Left renal pelvis (tissue), 4 donors: ENCODE data around the gene OTP. TPM values are rescaled to one million over a fixed set of nuclear protein-coding genes. Genes with fewer than 3 reads are reported as not detected.

Source experiments
- DNase-seq, 4 donors: peaks; one replicate each; pipeline ENCODE4 v3.0.0-alpha.2; 2013; ENCODE audit warnings: low read depth in 4 of 4, low spot score in 3 of 4
- polyA plus RNA-seq, 4 donors: library from polyadenylated mRNA; unstranded; fragments of 120-200 nt; gene quantifications; one replicate each; pipeline ENCODE4 v1.2.1, GENCODE V29; 2013; ENCODE audit not compliant: insufficient read length in 4 of 4

The OTP gene
- not detected for polyA plus RNA-seq

DNA sequence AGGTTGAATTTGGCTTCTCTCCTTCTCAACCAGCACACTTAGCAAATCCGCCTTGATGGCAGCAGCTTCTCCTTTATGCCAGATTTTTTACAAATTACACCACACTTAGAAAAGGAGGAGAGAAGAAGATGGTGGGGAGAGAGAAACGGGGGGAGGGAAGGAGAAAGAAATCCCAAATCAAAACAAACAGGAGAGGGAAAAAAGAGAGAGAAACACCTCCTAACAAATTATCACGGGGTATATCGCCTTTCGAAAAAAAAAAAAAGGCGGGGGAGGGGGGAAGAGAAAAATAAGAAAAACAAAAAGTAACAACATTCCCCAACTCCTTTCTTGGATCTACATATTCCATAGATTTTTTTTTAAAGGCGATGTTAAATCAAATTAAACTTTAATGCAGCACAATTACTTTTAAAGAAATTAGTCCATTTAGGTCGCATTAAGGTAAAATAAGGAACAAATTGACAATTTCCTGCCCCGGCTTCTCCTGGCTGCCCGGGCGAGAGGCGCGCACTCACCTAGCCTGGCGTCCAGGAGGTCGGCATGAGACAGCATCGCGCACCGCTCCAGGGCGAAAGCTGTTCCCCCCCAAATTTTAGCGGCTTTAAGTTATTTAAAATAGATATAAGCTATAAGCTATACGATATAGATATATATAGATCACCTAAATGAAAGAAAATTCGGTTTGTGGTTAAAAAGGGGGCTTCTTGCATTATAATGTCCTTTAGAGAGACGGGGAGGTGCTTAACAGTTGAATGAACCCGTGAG, at the start of gene OTP:
TSS of gene OTP (minus strand) at position 716 of the 765 bp plus-strand sequence. CDS start at position 552, 164 bp downstream.
- no peak for DNase-seq

DNA sequence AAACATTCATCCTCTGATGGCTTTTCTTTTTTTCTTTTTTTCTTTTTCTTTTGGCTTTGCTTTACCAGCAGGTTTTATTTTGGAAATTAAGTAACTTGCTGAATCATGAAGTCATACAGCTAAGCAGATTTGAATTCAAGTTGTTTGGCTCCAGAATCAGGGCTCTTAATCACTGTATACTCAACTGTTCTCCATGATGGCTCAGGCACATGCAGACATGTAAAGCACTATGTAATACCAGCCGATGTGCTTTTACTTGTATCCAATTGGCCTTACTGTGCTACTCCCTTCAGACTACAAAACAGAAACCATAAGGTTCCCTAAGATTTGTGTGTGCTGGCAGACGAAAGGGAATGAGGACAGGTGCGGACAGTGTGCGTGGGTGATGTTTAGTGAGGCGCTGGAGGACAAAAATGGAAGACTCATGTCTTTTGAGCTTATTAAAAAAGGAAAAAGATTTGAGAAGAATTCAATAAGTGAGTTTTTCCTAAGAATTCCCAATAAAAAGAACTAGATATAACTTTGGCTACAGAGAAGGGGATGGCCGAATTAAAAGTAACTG, 44.7 kb upstream of the OTP start:
- DNase-seq = no peak

GRCh38 chr5:77670526-77670925, 32.0 kb upstream of the OTP start:
- no peak for DNase-seq

DNA sequence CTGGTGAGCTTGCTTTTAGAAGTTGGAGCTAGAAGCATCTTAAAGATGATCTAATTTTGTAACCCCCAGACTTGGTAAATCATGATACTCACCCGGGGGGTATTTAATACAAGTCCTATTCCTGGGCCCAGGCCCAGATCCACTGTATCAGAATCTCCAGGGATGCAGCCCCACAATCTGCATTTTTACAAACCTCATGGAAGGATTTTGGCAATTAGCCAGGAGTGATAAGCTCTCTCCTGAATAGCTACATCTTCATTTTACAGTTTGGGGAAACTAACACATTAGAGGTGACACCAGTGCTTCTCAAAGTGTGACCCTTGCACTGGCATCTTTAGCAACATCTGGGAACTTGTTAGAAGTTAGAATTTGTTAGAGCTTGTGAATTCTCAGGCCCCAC, 31.2 kb upstream of the OTP start:
- DNase-seq = no peak

DNA sequence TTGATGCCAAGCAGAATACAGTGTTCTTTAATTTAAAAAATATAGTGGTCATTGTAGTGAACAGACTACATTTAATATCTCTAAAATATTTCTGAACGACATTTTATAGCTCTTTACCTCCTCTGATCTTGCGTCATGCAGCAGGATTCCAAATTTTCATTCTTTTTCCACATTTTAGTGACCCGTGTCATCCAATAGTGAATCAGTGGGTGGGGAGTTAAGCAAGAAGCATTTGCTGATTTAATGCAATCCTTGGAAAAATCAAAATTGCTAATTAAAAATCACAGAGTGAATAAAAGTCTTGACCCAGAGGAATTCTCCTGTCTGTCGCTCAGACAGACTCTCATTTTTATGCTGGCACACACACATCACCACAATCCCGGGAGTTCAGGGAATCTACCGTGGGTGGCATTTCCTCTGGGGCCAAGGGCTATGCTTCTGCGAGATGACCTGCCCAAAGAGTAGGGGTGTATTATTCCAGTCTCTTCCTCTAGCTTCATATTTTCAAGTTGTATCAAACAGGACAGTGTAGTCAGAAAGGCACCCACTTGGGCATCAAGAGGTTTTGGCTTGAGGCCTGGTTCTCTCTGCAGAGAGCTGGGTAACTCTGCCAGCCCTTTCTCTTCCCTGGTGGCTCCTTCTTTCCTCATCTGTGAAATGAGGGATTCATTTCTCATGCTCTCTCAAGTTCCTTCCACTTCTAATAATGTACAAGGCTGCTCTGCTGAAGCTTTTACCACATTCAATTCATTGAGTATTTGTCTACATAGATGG, 24.8 kb upstream of the OTP start:
- no peak for DNase-seq

DNA sequence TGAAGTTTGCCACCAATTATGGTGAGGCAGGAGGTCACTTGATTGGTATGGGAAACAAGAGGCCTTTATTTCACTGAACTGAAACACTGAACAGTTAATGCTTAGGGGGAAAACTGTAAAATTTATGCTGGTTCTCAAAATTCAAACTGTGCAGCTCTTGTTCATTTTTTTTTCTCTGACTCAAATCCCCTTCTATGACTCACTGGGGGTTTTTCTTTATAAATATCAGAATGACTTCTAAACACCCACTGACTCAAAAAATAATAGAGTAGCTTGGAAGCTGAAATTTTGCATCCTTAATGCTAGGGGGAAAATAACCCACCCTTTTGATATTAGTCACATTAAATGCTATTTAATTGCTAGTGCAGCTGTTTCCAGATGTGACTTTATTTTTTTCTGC, 24.1 kb upstream of the OTP start:
- no peak for DNase-seq

DNA sequence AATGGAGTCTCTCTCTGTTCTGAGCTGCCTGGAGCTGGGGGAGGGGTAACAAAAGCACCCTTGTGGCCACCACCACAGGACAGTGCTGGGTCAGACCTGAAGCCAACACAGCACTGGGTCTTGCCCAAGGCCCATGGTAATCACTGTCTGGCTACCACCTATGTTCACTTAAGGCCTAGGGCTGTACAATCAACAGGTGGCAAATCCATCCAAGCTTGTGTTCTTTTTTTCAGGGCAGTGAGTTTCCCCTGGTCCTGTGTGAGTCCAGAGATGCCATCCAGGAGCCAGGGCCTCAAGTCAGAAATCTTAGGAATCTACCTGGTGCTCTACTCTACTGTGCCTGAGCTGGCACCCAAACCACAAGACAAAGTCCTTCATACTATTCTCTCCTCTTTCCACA, 20.1 kb upstream of the OTP start:
- DNase-seq = no peak

DNA sequence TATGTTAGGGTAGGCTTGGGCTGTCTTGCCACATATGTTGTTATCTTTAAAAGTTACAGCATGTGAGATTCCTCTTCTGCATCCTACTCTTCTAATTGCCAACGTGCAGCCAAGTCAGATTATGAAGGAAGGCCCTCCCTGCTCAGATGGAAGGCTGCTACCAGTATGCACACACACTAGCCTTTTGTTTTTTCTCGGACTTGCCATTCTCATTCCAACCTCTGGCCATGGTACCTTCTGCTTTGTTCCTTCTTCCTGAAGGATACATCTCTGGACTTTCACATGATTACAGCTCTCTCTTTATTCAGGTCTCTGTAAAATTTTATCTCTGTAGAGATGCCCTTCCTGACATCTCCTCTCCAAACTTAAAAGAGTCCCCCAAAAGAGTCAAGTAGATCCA, 12.8 kb upstream of the OTP start:
- DNase-seq = no peak

- DNase-seq = no peak
Observed at GRCh38 chr5:77650686-77651085, 12.2 kb upstream of the OTP start.

DNA sequence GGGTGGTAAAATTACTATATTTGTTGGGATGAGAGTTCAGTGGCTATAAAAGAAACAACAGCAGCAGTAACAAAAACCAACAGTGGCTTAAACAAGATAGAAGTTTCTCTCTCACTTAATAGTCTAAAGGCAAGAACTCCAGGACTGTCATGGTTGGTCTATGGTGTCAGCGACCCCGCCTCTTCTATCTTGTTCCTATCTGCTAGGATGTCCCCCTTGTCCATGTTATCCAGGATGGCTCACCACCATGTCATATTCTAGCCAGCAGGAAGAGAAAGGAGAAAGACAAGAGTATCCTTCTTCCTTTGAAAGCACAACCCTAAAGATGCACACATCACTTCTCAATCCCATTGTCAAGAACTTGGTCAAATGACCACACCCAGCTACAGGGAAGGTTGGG, 11.3 kb upstream of the OTP start:
- no peak for DNase-seq

DNA sequence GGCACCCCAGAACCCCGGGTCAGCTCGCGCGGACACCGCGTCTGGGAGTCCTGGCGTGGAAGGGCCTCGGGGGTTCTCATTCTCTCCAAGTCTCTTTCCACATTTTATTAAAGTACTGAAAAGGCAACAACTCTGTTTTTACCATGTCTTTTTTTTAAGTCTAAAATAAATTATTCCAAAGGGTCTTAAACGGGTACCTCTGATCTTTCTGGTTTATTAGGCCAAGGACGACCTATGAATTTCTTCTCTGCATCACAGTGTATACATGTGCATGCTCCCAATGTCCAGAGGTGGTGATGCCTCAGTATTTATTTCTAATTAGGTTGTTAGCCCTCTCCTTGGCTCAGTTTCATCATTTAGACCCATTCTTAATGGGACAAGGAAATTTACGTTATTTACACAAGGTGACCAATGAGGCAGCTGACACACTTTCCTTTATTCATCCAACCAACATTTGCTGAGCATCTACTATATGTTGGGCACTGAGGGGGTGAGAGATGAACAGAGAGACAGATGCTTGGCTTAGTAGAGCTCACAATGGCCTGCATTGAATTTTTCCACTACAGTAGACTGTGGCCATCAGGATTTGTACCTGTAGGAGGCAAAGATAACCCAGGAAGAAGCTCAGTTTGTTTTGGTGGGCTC, 7.6 kb upstream of the OTP start:
- DNase-seq = no peak

DNA sequence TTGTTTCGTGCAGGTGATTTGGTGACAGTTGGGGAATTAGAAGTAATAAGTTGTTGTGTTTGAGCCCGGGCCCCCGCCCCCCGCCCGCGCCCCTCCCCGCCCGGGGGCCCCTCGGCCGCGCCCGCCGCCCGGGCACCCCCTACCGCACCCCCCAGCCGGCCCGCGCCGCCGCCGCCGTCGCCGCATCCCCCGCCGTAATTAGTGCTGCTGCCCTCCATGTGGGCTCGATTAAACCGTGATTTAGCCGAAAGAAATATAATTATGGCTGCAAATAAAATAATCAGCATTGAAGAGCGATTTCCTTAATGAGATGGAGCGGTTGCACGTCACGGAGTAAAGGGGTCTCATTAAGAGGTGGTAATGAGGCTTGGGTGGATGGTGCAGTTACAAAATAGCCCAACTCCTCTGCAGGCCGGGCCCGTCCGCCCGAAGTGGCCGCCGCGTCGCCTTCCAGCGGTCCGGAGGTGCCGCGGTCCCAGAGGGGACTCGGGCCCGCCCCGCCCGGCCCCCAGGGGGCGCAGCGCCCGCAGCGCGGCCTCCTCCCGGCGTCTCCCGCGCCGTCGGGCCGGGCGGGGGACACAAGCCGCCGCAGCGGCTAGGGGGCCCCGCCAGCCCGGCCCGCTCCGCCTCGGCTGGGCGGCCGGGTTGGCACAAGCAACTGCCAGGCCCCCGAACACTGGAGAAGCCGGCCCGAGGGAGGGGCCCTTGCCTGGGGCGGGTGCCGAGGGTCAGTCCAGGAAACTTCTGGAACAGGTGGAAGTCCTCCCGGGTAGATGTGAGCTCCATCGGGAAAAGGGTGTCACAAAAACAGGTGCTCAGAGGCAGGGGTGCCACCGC, 6.9 kb upstream of the OTP start:
- DNase-seq = no peak

GRCh38 chr5:77644371-77645157, 6.1 kb upstream of the OTP start:
- DNase-seq = no peak

- DNase-seq = no peak
Observed at GRCh38 chr5:77643654-77644370, 5.3 kb upstream of the OTP start.

- DNase-seq = no peak
Observed at GRCh38 chr5:77642738-77643653, 4.5 kb upstream of the OTP start.

- no peak for DNase-seq
Observed at GRCh38 chr5:77641963-77642737, 3.6 kb upstream of the OTP start.

DNA sequence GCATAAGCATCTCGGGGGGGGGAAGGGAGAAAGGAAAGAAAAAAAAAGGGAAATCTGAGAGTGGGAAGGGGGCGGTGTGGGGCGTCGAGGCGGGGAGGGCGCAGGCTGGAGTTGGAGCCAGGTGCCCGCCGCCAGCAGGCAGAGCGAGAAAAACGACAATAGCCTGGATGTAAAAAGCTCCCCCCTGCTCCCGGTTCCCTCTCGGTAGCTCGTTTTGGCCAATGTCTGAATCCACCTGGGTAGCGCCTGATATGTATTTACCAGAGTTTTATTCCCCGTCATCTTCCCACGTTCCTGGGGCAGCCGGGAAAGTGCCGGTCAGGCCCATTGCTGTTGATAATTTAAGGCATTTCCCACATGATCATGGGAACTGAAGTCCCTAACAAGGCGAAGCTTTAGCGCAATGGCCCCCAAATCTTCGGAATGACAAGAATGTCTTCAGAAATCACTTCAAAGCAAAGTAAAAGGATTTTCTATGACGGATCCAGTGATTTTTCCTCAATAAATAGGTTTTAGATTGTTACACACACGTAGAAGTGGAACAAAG, 3.0 kb upstream of the OTP start:
- DNase-seq = no peak
